Measurements from ENCODE around the gene POLA2.

The POLA2 gene

GRCh38 chr11:65298655-65299179, 37.0 kb downstream of the POLA2 start:
- DNase-seq (ENCODE audit: low read depth): no peak
- in situ Hi-C loops (cut with HindIII; ENCODE audit: low sequenced_read_pairs): no loop called here
- TF ChIP-seq CTCF (IDR thresholded peaks at IDR 0.05; ENCODE audit: low read depth, low read length, missing control alignments): no peak
- H3K4me3 ChIP-seq (ENCODE audit: low read depth, low read length): no peak overlapping the region

- TF ChIP-seq CTCF (IDR thresholded peaks at IDR 0.05; ENCODE audit: low read depth, low read length, missing control alignments): no peak
- no peak for DNase-seq (ENCODE audit: low read depth)
- H3K4me3 ChIP-seq (ENCODE audit: low read depth, low read length): no peak overlapping the region
- in situ Hi-C loops (cut with HindIII; ENCODE audit: low sequenced_read_pairs): no loop called here
Observed at GRCh38 chr11:65300621-65301275, 39.0 kb downstream of the POLA2 start.

GRCh38 chr11:65301491-65302329, 39.9 kb downstream of the POLA2 start:
- in situ Hi-C loops (cut with HindIII; ENCODE audit: low sequenced_read_pairs): no loop called here
- no peak for DNase-seq (ENCODE audit: low read depth)
- TF ChIP-seq CTCF (IDR thresholded peaks at IDR 0.05; ENCODE audit: low read depth, low read length, missing control alignments): no peak
- H3K4me3 ChIP-seq (ENCODE audit: low read depth, low read length): no peak overlapping the region

- in situ Hi-C loops (cut with HindIII; ENCODE audit: low sequenced_read_pairs): no loop called here
- no peak for DNase-seq (ENCODE audit: low read depth)
- TF ChIP-seq CTCF (IDR thresholded peaks at IDR 0.05; ENCODE audit: low read depth, low read length, missing control alignments): no peak
- no peak overlapping the region for H3K4me3 ChIP-seq (ENCODE audit: low read depth, low read length)
Observed at GRCh38 chr11:65303555-65303954, 41.8 kb downstream of the POLA2 start.

- no peak for TF ChIP-seq CTCF (IDR thresholded peaks at IDR 0.05; ENCODE audit: low read depth, low read length, missing control alignments)
- in situ Hi-C loops (cut with HindIII; ENCODE audit: low sequenced_read_pairs): no loop called here
- H3K4me3 ChIP-seq (ENCODE audit: low read depth, low read length): no peak overlapping the region
- DNase-seq (ENCODE audit: low read depth): no peak
Observed at GRCh38 chr11:65304110-65304509, 42.3 kb downstream of the POLA2 start.

GRCh38 chr11:65304613-65305012, 42.9 kb downstream of the POLA2 start:
- no peak for DNase-seq (ENCODE audit: low read depth)

More at GRCh38 chr11:65304613-65305012, 42.9 kb downstream of the POLA2 start:
- no peak for TF ChIP-seq CTCF (IDR thresholded peaks at IDR 0.05; ENCODE audit: low read depth, low read length, missing control alignments)
- no peak overlapping the region for H3K4me3 ChIP-seq (ENCODE audit: low read depth, low read length)
- in situ Hi-C loops (cut with HindIII; ENCODE audit: low sequenced_read_pairs): no loop called here

Data from astrocyte of the cerebellum (primary cell).